GM21576 (cell line): Measurements from ENCODE around the gene CKMT2.

Experiments used
- ATAC-seq: cut with Tn5 transposase; IDR thresholded peaks from one replicate; pipeline ENCODE4 v1.9.1; 2021; ENCODE audit warnings: mild to moderate bottlenecking, moderate library complexity; ENCODE audit not compliant: unreplicated experiment

CKMT2 gene

GRCh38 chr5:81233080-81233634 lies at the start of gene CKMT2:
CKMT2 (plus strand) TSS chr5:81233322; CDS start chr5:81251133, 17,811 bp downstream.
- no peak for ATAC-seq

- ATAC-seq, result no peak
These were observed 49.0 kb upstream of the CKMT2 start for GRCh38 chr5:81183811-81184748.

GRCh38 chr5:81184749-81185110 lies 48.4 kb upstream of the CKMT2 start:
- no peak for ATAC-seq

- ATAC-seq, result no peak
These were observed 45.2 kb upstream of the CKMT2 start for GRCh38 chr5:81187885-81188284.

GRCh38 chr5:81188962-81189361 lies 44.2 kb upstream of the CKMT2 start:
- ATAC-seq, result no peak

- no peak for ATAC-seq
These were observed 43.1 kb upstream of the CKMT2 start for GRCh38 chr5:81189875-81190498.

GRCh38 chr5:81191726-81192372 lies 41.3 kb upstream of the CKMT2 start:
- ATAC-seq, result no peak

GRCh38 chr5:81192373-81192750 lies 40.8 kb upstream of the CKMT2 start:
- no peak for ATAC-seq

GRCh38 chr5:81194633-81195334 lies 38.3 kb upstream of the CKMT2 start:
- ATAC-seq, result peak; percentile 90

- no peak for ATAC-seq
These were observed 37.7 kb upstream of the CKMT2 start for GRCh38 chr5:81195335-81195929.

GRCh38 chr5:81202655-81203054 lies 30.5 kb upstream of the CKMT2 start:
- no peak for ATAC-seq

GRCh38 chr5:81203729-81204128 lies 29.4 kb upstream of the CKMT2 start:
- no peak for ATAC-seq

- no peak for ATAC-seq
These were observed 28.9 kb upstream of the CKMT2 start for GRCh38 chr5:81204205-81204604.

GRCh38 chr5:81205058-81205457 lies 28.1 kb upstream of the CKMT2 start:
- no peak for ATAC-seq

GRCh38 chr5:81207009-81207408 lies 26.1 kb upstream of the CKMT2 start:
- no peak for ATAC-seq

- ATAC-seq, result no peak
These were observed 24.2 kb upstream of the CKMT2 start for GRCh38 chr5:81208904-81209303.

- no peak for ATAC-seq
These were observed 23.7 kb upstream of the CKMT2 start for GRCh38 chr5:81209386-81209785.

- no peak for ATAC-seq
These were observed 23.1 kb upstream of the CKMT2 start for GRCh38 chr5:81209869-81210493.

- peak; percentile 53 for ATAC-seq
These were observed 20.8 kb upstream of the CKMT2 start for GRCh38 chr5:81212211-81212751.

- ATAC-seq, result no peak
These were observed 20.1 kb upstream of the CKMT2 start for GRCh38 chr5:81213070-81213469.
